Activated T-cell treated with anti-CD3 and anti-CD28 coated beads, Interleukin-2, amount 50 U/mL, for 24 hours (primary cell): Measurements from ENCODE around the gene CTNNA3.

Source experiments
- DNase-seq: peaks from one replicate; pipeline ENCODE4 v3.0.0-alpha.2; 2020
- H3K27ac Mint-ChIP-seq: 2 replicates; pipeline ENCODE4 v1.8.0; 2020; ENCODE audit warnings: mild to moderate bottlenecking, mixed read lengths
- H3K27me3 Mint-ChIP-seq: 2 replicates; pipeline ENCODE4 v1.8.0; 2020; ENCODE audit warnings: mixed read lengths
- H3K36me3 Mint-ChIP-seq: 2 replicates; pipeline ENCODE4 v1.8.0; 2020; ENCODE audit warnings: low read depth, mixed read lengths
- H3K4me1 Mint-ChIP-seq: 2 replicates; pipeline ENCODE4 v1.8.0; 2020; ENCODE audit warnings: low read depth, mixed read lengths
- H3K4me3 Mint-ChIP-seq: 2 replicates; pipeline ENCODE4 v1.8.0; 2020; ENCODE audit warnings: mild to moderate bottlenecking, moderate library complexity, mixed read lengths
- H3K9me3 Mint-ChIP-seq: 2 replicates; pipeline ENCODE4 v1.8.0; 2020; ENCODE audit warnings: mixed read lengths

Gene CTNNA3

GRCh38 chr10:66218981-66219587, 1476.9 kb downstream of the CTNNA3 start:
- Mint-ChIP-seq H3K4me3 (no peak overlapping the region), H3K27me3 (no peaks in the 10 kb centered on the region), H3K36me3 (no peaks in the 10 kb centered on the region), H3K27ac (peak overlapping the region; percentile 67), H3K4me1 (peaks cover 13% of the 10 kb centered on the region), H3K9me3 (peaks cover 13% of the 10 kb centered on the region)
- no peak for DNase-seq

- no peaks in the 10 kb centered on the region for H3K36me3 Mint-ChIP-seq
- H3K4me3 Mint-ChIP-seq, result no peak overlapping the region
- peaks cover 13% of the 10 kb centered on the region for H3K4me1 Mint-ChIP-seq
- H3K9me3 Mint-ChIP-seq, result peaks cover 13% of the 10 kb centered on the region
- H3K27me3 Mint-ChIP-seq, result no peaks in the 10 kb centered on the region
- H3K27ac Mint-ChIP-seq, result no peak overlapping the region
- no peak for DNase-seq
These were observed 1477.7 kb downstream of the CTNNA3 start for GRCh38 chr10:66218289-66218688.

DNA sequence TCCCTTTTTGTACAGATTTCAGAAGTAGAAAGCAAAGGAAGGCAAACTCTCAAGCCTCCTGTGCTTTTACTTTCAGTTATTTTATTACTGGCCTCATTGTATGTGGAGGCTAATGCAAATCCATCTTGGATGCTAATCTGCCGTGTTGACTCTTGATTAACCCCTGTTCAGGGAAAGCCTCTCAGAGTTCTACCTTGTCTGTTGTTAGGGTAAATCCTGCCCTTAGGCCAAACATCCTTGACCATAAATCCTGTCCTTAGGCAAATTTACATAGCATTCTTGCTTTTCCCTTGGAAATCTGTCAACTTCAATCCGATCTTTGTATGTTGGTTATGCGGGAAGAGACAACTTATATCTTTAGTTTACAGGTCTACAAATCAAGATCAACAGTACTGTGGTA, 1480.1 kb downstream of the CTNNA3 start:
- peaks cover 13% of the 10 kb centered on the region for H3K4me1 Mint-ChIP-seq
- H3K27ac Mint-ChIP-seq, result no peak overlapping the region
- no peaks in the 10 kb centered on the region for H3K36me3 Mint-ChIP-seq
- peaks cover 13% of the 10 kb centered on the region for H3K9me3 Mint-ChIP-seq
- H3K27me3 Mint-ChIP-seq, result no peaks in the 10 kb centered on the region
- no peak overlapping the region for H3K4me3 Mint-ChIP-seq
- DNase-seq, result no peak

DNA sequence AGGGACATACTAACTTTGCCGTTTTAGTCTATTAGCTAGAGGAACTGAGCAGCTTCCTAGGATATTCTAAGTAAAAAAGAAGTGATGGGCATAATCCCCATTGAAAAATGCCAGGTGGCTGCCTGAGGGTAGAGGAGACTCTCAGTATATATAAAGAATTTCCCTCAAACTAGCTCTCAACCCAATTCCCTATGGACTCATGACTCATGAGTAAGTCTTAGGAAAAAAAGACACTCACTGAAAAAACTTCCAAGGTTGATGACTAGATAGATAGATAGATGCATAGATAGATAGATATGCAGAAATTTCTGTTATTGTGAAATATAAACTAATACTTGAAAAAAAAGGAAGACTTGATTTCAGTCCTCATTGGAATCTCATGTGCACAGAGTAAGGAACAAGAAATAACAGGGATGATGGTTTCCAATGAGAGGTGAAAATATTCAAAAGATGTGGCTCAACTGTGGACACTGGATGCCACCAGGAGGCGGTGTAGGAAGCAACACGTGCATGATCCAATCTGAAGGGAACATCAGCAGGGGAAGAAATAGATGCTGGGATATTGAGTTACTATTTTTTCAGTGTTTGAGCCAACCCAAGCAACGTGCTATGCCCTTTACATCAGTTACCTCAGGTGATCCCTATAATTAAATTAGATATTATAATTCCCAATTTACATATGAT, 1481.1 kb downstream of the CTNNA3 start:
- no peak overlapping the region for H3K4me3 Mint-ChIP-seq
- DNase-seq, result no peak
- no peaks in the 10 kb centered on the region for H3K27me3 Mint-ChIP-seq

GRCh38 chr10:66209025-66209424, 1487.0 kb downstream of the CTNNA3 start:
- Mint-ChIP-seq H3K27me3 (no peaks in the 10 kb centered on the region), H3K9me3 (no peaks in the 10 kb centered on the region), H3K4me3 (no peak overlapping the region), H3K36me3 (no peaks in the 10 kb centered on the region), H3K27ac (no peak overlapping the region), H3K4me1 (no peaks in the 10 kb centered on the region)
- DNase-seq, result no peak

More for the DNA sequence above, 1481.1 kb downstream of the CTNNA3 start:
- Mint-ChIP-seq H3K4me1 (peaks cover 13% of the 10 kb centered on the region), H3K9me3 (peaks cover 10% of the 10 kb centered on the region), H3K27ac (no peak overlapping the region), H3K36me3 (no peaks in the 10 kb centered on the region)

GRCh38 chr10:66204838-66205237, 1491.2 kb downstream of the CTNNA3 start:
- Mint-ChIP-seq H3K27me3 (no peaks in the 10 kb centered on the region), H3K36me3 (no peaks in the 10 kb centered on the region), H3K27ac (no peak overlapping the region), H3K4me1 (no peaks in the 10 kb centered on the region), H3K4me3 (no peak overlapping the region), H3K9me3 (no peaks in the 10 kb centered on the region)
- DNase-seq, result no peak

DNA sequence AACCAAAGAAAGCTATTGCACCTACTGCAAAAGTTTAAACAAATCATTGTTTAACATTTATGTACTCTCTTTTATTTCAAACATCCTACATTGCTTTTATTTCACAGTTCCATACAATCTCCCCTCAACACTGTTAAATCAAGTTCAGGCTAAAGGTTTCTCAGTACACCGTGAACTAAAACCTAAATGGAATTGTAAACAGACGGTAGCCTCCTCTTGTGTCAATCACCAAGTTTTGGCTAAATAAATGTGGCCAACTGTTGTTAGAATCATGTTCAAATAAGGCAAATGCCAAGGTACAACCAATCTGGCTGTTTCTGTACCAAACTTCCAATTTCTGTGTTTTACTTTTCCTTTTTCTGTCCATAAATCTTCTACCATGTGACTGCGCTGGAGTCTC, 1493.9 kb downstream of the CTNNA3 start:
- no peaks in the 10 kb centered on the region for H3K4me1 Mint-ChIP-seq
- H3K36me3 Mint-ChIP-seq, result no peaks in the 10 kb centered on the region
- no peak overlapping the region for H3K27ac Mint-ChIP-seq
- no peaks in the 10 kb centered on the region for H3K27me3 Mint-ChIP-seq
- H3K4me3 Mint-ChIP-seq, result no peak overlapping the region
- no peak for DNase-seq
- H3K9me3 Mint-ChIP-seq, result no peaks in the 10 kb centered on the region

GRCh38 chr10:66192162-66192831, 1503.7 kb downstream of the CTNNA3 start:
- no peak overlapping the region for H3K27ac Mint-ChIP-seq
- DNase-seq, result no peak
- no peaks in the 10 kb centered on the region for H3K27me3 Mint-ChIP-seq
- H3K9me3 Mint-ChIP-seq, result no peaks in the 10 kb centered on the region
- no peaks in the 10 kb centered on the region for H3K4me1 Mint-ChIP-seq
- H3K36me3 Mint-ChIP-seq, result no peaks in the 10 kb centered on the region
- H3K4me3 Mint-ChIP-seq, result no peak overlapping the region

DNA sequence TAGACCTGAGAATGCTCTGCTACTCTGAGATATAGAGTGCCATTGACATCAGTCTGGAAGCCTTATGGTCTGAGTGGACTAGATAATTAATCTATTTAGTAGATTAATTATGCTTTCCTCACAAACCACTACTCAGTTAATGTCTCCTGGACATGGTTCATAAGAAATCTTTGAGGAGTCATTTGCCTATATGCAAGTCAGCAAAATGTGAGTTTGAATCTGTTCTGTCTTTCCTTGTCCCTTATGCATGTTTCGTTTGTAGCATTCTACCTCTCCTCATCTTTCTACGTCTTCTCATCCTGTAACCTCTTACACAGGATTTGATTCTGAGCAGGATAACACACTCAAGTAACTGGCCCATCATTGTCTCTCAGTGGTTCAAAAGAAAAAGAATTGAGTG, 1505.6 kb downstream of the CTNNA3 start:
- Mint-ChIP-seq H3K36me3 (no peaks in the 10 kb centered on the region), H3K27me3 (no peaks in the 10 kb centered on the region), H3K9me3 (no peaks in the 10 kb centered on the region), H3K27ac (no peak overlapping the region), H3K4me1 (no peaks in the 10 kb centered on the region), H3K4me3 (no peak overlapping the region)
- DNase-seq, result no peak

DNA sequence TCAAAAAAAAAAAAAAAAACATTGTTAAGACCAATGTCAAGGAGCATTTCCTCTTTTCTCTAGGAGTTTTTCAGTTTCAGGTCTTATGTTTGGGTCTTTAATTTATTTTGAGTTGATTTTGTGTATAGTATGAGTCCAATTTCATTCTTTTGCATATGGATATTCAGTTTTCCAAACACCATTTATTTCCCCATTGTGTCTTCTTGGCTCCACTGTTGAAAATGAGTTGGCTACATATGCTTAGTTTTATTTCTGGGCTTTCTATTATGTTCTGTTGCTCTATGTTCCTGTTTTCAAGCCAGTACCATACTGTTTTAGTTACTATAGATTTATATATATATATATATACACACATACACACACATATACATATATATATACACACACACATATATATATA, 1506.7 kb downstream of the CTNNA3 start:
- DNase-seq, result no peak
- H3K4me3 Mint-ChIP-seq, result no peak overlapping the region
- no peaks in the 10 kb centered on the region for H3K27me3 Mint-ChIP-seq
- H3K4me1 Mint-ChIP-seq, result no peaks in the 10 kb centered on the region
- H3K9me3 Mint-ChIP-seq, result no peaks in the 10 kb centered on the region
- no peak overlapping the region for H3K27ac Mint-ChIP-seq
- H3K36me3 Mint-ChIP-seq, result no peaks in the 10 kb centered on the region

DNA sequence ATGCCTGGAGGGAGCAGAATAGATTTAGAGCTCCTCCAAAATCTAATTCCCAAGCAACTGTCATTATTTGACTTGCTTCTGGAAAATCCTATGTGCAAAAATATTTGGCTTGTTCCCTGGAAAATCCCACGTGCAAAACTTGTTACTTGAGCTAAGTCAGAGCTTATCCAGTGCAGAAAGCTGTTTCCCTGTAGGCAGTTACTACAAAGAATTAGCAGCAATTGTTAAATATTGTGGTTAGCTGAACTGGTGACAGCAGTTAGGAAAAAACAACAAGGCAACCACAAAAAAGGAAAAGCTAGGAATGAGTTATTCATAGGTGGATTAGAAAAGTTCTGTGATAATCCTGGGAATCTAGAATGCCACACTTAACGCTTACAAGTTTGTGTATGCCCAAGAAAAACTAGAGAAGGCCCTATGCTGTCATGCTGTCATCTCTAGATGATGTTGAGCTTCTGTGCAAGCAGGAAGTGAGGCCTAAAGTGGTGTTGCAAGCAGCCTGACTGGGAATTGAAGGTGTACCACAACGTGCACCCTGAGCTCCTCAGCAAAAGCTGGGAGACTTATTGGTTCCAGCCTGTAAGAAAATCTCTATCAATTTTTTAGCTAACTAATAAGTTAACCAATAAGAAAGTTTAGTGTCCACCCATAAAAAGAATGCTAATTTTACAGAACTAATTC, 1508.8 kb downstream of the CTNNA3 start:
- no peaks in the 10 kb centered on the region for H3K4me1 Mint-ChIP-seq
- no peaks in the 10 kb centered on the region for H3K36me3 Mint-ChIP-seq
- H3K4me3 Mint-ChIP-seq, result no peak overlapping the region
- H3K27ac Mint-ChIP-seq, result no peak overlapping the region
- H3K27me3 Mint-ChIP-seq, result no peaks in the 10 kb centered on the region
- no peaks in the 10 kb centered on the region for H3K9me3 Mint-ChIP-seq
- no peak for DNase-seq

GRCh38 chr10:66183028-66183427, 1513.0 kb downstream of the CTNNA3 start:
- Mint-ChIP-seq H3K27ac (no peak overlapping the region), H3K27me3 (no peaks in the 10 kb centered on the region), H3K4me1 (peaks cover 2% of the 10 kb centered on the region), H3K36me3 (no peaks in the 10 kb centered on the region), H3K9me3 (no peaks in the 10 kb centered on the region), H3K4me3 (no peak overlapping the region)
- no peak for DNase-seq

DNA sequence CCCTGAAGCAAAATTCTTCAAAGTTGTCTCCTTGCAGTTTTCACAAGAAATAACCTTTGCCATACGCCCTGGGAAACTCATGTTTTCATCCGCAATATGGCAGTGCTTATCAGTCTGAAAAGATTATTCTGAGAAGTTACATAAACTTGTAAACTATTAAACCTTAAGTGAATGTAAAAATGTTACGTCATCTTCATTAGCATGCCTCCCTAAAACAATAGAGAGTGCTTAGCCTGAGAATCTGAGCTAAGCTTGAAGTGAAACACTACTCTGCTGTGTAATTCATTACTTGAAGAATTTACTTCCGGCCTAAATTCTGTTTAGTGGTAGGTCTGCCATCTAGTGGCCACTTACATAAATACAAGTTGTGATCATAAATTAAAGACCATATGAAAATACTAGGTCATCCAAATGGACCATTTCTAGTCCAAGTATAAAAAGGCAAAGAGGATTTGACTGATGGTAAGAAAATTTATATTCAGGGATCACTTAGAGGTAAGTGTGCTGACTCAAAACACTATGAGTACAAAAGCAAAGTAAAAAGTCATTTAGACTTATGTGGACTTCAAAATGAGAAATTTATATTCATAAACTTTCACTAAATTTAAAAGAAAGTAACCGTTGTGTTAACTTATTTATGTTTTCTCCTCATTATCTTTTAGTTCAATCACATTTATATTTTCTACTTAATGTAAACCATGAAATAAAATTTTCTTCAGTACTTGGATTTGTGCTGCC, 1515.2 kb downstream of the CTNNA3 start:
- Mint-ChIP-seq H3K4me3 (no peak overlapping the region), H3K36me3 (no peaks in the 10 kb centered on the region), H3K27ac (no peak overlapping the region), H3K4me1 (peaks cover 2% of the 10 kb centered on the region), H3K9me3 (no peaks in the 10 kb centered on the region), H3K27me3 (no peaks in the 10 kb centered on the region)
- no peak for DNase-seq

GRCh38 chr10:66180021-66180420, 1516.0 kb downstream of the CTNNA3 start:
- Mint-ChIP-seq H3K27ac (no peak overlapping the region), H3K4me1 (peaks cover 2% of the 10 kb centered on the region), H3K36me3 (no peaks in the 10 kb centered on the region), H3K27me3 (no peaks in the 10 kb centered on the region), H3K4me3 (no peak overlapping the region), H3K9me3 (no peaks in the 10 kb centered on the region)
- DNase-seq, result no peak
